ENCODE results near the gene ABCC8.
A peak's percentile ranks its signal among the peaks of the same experiment; 100 is the strongest.

ABCC8 gene

GRCh38 chr11:17352950-17353820 is 123.5 kb downstream of the ABCC8 start (continued):
- TF ChIP-seq TSHZ1 (tag by site-specific recombination; IDR thresholded peaks at IDR 0.05; ENCODE audit: borderline replicate concordance) (no peak), ZFHX2 (tag by site-specific recombination; conservative IDR thresholded peaks at IDR 0.05) (peak; percentile 92), ZNF561 (tag by site-specific recombination; IDR thresholded peaks at IDR 0.05; ENCODE audit: borderline replicate concordance) (no peak), ZNF404 (tag by site-specific recombination; IDR thresholded peaks at IDR 0.05) (no peak), SALL2 (tag by site-specific recombination; IDR thresholded peaks at IDR 0.05; ENCODE audit: borderline replicate concordance) (no peak), ZBTB17 (tag by site-specific recombination; IDR thresholded peaks at IDR 0.05) (no peak; the same call in 1 of the 2 replicates), YY1 (tag by site-specific recombination; IDR thresholded peaks at IDR 0.05) (no peak), ZNF398 (tag by site-specific recombination; IDR thresholded peaks at IDR 0.05) (peak; percentile 37; the same call in 1 of the 2 replicates), ZNF510 (tag by site-specific recombination; IDR thresholded peaks at IDR 0.05; ENCODE audit: insufficient replicate concordance) (no peak), SCRT1 (tag by site-specific recombination; IDR thresholded peaks at IDR 0.05; ENCODE audit: borderline replicate concordance) (no peak), ZNF16 (tag by site-specific recombination; IDR thresholded peaks at IDR 0.05; ENCODE audit: low read depth) (no peak), ZNF280D (tag by site-specific recombination; IDR thresholded peaks at IDR 0.05) (no peak), ZNF174 (tag by site-specific recombination; IDR thresholded peaks at IDR 0.05) (no peak), ZNF266 (tag by site-specific recombination; IDR thresholded peaks at IDR 0.05; ENCODE audit: low read depth) (no peak), ZSCAN23 (tag by site-specific recombination; IDR thresholded peaks at IDR 0.05) (no peak), CTCF (tag by site-specific recombination; IDR thresholded peaks at IDR 0.05) (peak; percentile 68), ZNF19 (tag by site-specific recombination; IDR thresholded peaks at IDR 0.05; ENCODE audit: low read depth) (no peak), ZNF335 (tag by site-specific recombination; conservative IDR thresholded peaks at IDR 0.05) (no peak; the same call in 1 of the 2 replicates), ZNF473 (tag by site-specific recombination; IDR thresholded peaks at IDR 0.05) (no peak), ZBTB21 (tag by site-specific recombination; IDR thresholded peaks at IDR 0.05) (0 out of 2 replicates have a peak, but pooled peaks have one; percentile 38), ZNF10 (tag by site-specific recombination; IDR thresholded peaks at IDR 0.05) (0 out of 2 replicates have a peak, but pooled peaks have one; percentile 25), ZNF549 (tag by site-specific recombination; IDR thresholded peaks at IDR 0.05) (no peak), ZNF223 (tag by site-specific recombination; IDR thresholded peaks at IDR 0.05) (no peak), ZNF426 (tag by site-specific recombination; IDR thresholded peaks at IDR 0.05) (no peak), ZNF747 (tag by site-specific recombination; IDR thresholded peaks at IDR 0.05) (no peak), ZNF670 (tag by site-specific recombination; IDR thresholded peaks at IDR 0.05; ENCODE audit: low read depth) (no peak), OVOL3 (tag by site-specific recombination; IDR thresholded peaks at IDR 0.05) (no peak), ZNF645 (tag by site-specific recombination; IDR thresholded peaks at IDR 0.05) (no peak)
